ENCODE data around the gene SENP5.
"Not testable (repeated sequence)": the region's sequence is repeated elsewhere in the genome, so short reads cannot be mapped to it uniquely, and the experiment has no call there.

The SENP5 gene

DNA sequence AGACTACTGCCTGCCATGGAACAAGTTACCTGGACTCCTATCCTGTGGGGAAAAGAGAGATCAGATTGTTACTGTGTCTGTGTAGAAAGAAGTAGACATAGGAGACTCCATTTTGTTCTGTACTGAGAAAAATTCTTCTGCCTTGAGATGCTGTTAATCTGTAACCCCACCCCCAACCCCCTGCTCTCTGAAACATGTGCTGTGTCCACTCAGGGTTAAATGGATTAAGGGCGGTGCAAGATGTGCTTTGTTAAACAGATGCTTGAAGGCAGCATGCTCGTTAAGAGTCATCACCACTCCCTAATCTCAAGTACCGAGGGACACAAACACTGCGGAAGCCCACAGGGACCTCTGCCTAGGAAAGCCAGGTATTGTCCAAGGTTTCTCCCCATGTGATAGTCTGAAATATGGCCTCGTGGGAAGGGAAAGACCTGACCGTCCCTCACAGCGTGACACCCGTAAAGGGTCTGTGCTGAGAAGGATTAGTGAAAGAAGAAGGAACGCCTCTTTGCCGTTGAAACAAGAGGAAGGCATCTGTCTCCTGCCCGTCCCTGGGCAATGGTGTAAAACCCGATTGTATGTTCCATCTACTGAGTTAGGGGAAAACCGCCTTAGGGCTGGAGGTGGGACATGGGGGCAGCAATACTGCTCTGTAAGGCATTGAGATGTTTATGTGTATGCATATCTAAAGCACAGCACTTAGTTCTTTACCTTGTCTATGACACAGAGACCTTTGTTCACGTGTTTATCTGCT lies 76.5 kb downstream of the SENP5 start:
- Mint-ChIP-seq H3K4me1 (peaks cover 49% of the 10 kb centered on the region), H3K36me3 (ENCODE audit: low read depth) (peaks cover 35% of the 10 kb centered on the region)

DNA sequence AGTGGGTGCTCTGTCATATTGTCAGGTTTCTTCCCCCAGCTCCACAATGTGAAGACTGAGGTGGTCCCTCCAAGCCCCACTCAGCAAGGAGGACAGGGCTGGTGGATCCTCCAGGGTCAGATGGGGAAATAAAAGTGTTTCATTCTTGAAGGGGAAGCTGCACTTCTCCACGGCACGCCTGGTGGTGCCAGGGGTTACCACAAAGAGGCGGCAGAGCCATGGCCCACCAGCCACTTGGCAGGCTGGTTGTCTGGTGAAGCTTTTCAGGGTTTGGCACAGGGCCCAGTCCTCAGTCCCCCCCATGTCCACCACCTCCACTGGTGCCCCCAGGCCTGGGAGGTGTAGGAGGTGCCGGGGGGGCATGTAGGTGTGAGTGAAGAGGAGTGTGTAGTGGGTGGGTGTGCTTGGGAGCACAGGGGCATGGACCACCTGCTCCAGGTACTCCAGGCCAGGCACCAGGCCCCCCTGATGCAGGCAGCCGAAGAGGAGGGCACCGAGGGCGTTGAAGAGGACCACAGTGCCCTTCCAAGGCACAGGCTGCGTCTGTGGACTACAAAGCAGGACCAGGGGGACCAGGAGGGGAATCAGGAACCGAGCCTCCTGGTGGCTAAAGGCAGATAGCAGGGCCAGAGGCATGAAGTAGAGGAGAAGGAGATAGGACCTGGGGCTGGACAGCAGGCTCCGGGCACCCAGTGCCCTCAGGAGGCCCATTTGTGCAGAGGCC lies 79.6 kb downstream of the SENP5 start:
- no peak for DNase-seq
- Mint-ChIP-seq H3K27me3 (peaks cover 2% of the 10 kb centered on the region), H3K4me3 (no peak overlapping the region), H3K36me3 (ENCODE audit: low read depth) (peaks cover 13% of the 10 kb centered on the region), H3K27ac (no peak overlapping the region), H3K4me1 (peaks cover 22% of the 10 kb centered on the region), H3K9me3 (no peaks in the 10 kb centered on the region)
- no peak for ATAC-seq

More for the DNA sequence above, 76.5 kb downstream of the SENP5 start:
- DNase-seq, ATAC-seq, H3K27me3 Mint-ChIP-seq, H3K9me3 Mint-ChIP-seq: not testable (repeated sequence)
- Mint-ChIP-seq H3K4me3 (peak overlapping the region; percentile 100), H3K27ac (peak overlapping the region; percentile 92)

DNA sequence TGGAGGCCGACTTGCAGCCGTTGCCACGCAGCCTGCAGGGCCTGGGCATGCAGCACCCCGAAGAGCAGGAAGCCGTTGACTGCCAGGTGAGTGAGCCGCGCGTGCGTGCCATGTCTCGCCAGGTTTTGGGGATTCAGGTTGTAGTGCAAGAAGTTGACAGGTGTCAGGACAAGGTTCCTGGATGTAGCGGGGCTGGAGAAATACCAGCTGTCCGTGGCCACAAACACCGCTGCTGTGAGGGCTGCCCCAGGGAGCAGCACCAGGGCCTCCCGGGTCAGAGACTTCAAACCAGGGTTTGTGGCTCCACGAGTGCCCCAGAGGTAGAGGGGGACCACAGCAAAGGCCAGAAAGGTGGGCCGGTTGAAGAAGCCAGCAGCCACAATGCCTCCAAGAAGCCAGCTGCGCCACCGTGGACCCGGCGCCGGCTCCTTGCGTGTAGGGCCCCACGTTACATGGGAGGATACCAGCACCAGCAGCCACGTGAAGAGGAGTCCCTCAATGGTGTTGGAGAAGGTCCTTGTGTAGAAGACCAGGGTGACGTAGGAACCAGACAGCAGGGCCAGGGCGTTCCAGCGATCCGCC lies 80.2 kb downstream of the SENP5 start:
- no peak overlapping the region for H3K4me3 Mint-ChIP-seq
- peaks cover 20% of the 10 kb centered on the region for H3K4me1 Mint-ChIP-seq
- H3K36me3 Mint-ChIP-seq (ENCODE audit: low read depth): peaks cover 10% of the 10 kb centered on the region
- H3K27me3 Mint-ChIP-seq: no peaks in the 10 kb centered on the region
- H3K9me3 Mint-ChIP-seq: no peaks in the 10 kb centered on the region
- no peak for ATAC-seq
- no peak overlapping the region for H3K27ac Mint-ChIP-seq
- no peak for DNase-seq

GRCh38 chr3:196948442-196949284 lies 80.9 kb downstream of the SENP5 start:
- H3K9me3 Mint-ChIP-seq: no peaks in the 10 kb centered on the region
- no peak for ATAC-seq
- no peaks in the 10 kb centered on the region for H3K27me3 Mint-ChIP-seq
- no peak overlapping the region for H3K27ac Mint-ChIP-seq
- peaks cover 4% of the 10 kb centered on the region for H3K36me3 Mint-ChIP-seq (ENCODE audit: low read depth)
- no peak for DNase-seq
- H3K4me1 Mint-ChIP-seq: peaks cover 13% of the 10 kb centered on the region
- H3K4me3 Mint-ChIP-seq: no peak overlapping the region

- peaks cover 2% of the 10 kb centered on the region for H3K36me3 Mint-ChIP-seq (ENCODE audit: low read depth)
- no peak overlapping the region for H3K4me3 Mint-ChIP-seq
- no peak overlapping the region for H3K27ac Mint-ChIP-seq
- DNase-seq (no peak), ATAC-seq (no peak)
- H3K27me3 Mint-ChIP-seq: no peaks in the 10 kb centered on the region
- H3K4me1 Mint-ChIP-seq: peaks cover 7% of the 10 kb centered on the region
- H3K9me3 Mint-ChIP-seq: no peaks in the 10 kb centered on the region
Observed at GRCh38 chr3:196949285-196949619, 81.5 kb downstream of the SENP5 start.

GRCh38 chr3:196949750-196950149 lies 82.0 kb downstream of the SENP5 start:
- no peaks in the 10 kb centered on the region for H3K9me3 Mint-ChIP-seq
- ATAC-seq: no peak
- H3K4me3 Mint-ChIP-seq: no peak overlapping the region
- H3K27ac Mint-ChIP-seq: no peak overlapping the region
- no peak for DNase-seq
- H3K4me1 Mint-ChIP-seq: peaks cover 2% of the 10 kb centered on the region
- H3K27me3 Mint-ChIP-seq: no peaks in the 10 kb centered on the region
- H3K36me3 Mint-ChIP-seq (ENCODE audit: low read depth): peaks cover 2% of the 10 kb centered on the region

DNA sequence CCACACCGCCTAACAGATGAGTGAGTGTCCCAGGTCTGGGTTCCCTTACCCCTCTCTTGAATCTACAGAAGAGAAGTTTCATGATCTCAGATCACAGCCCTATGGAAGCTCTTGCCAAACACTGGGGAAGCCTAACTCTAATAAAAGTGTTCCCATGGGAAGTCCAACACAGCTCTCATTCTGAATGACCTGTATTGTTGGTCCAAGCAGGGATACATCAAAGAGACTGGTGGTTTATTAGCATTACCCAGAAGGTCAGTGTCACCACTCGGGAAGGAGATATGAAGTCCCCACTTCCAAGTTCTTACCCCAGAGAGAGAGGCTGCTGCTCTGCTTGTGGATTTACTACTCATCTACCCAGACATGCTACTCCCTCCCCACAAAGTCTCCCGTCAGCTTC lies 83.7 kb downstream of the SENP5 start:
- H3K4me1 Mint-ChIP-seq: no peaks in the 10 kb centered on the region
- DNase-seq (no peak), ATAC-seq (no peak)
- H3K27ac Mint-ChIP-seq: no peak overlapping the region
- H3K9me3 Mint-ChIP-seq: no peaks in the 10 kb centered on the region
- no peaks in the 10 kb centered on the region for H3K27me3 Mint-ChIP-seq
- H3K4me3 Mint-ChIP-seq: no peak overlapping the region
- no peaks in the 10 kb centered on the region for H3K36me3 Mint-ChIP-seq (ENCODE audit: low read depth)

DNA sequence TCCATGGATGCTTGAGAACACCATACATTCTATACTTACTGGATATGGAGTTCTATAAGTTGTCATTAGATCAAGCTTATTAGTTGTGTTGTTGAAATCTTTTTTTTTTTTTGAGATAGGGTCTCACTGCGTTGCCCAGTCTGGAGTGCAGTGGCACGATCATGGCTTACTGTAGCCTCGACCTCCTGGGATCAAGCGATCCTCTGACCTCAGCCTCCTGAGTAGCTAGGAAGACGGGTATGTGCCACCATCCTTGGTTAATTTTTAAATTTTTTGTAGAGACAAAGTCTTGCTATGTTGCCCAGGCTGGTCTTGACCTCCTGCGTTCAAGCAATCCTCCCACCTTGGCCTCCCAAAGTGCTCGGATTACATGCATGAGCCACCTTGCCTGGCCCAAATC lies 87.1 kb downstream of the SENP5 start:
- Mint-ChIP-seq H3K4me1 (no peaks in the 10 kb centered on the region), H3K27me3 (no peaks in the 10 kb centered on the region), H3K36me3 (ENCODE audit: low read depth) (no peaks in the 10 kb centered on the region), H3K27ac (no peak overlapping the region), H3K9me3 (no peaks in the 10 kb centered on the region), H3K4me3 (no peak overlapping the region)
- ATAC-seq: no peak
- no peak for DNase-seq

- H3K4me3 Mint-ChIP-seq: no peak overlapping the region
- peaks cover 3% of the 10 kb centered on the region for H3K4me1 Mint-ChIP-seq
- H3K36me3 Mint-ChIP-seq (ENCODE audit: low read depth): no peaks in the 10 kb centered on the region
- H3K27me3 Mint-ChIP-seq: peaks cover 4% of the 10 kb centered on the region
- ATAC-seq (no peak), DNase-seq (no peak)
- H3K27ac Mint-ChIP-seq: no peak overlapping the region
- H3K9me3 Mint-ChIP-seq: peaks cover 4% of the 10 kb centered on the region
Observed at GRCh38 chr3:196962108-196962929, 94.6 kb downstream of the SENP5 start.

GRCh38 chr3:196962930-196963630 lies 95.4 kb downstream of the SENP5 start:
- Mint-ChIP-seq H3K4me1 (peaks cover 8% of the 10 kb centered on the region), H3K27ac (no peak overlapping the region), H3K36me3 (ENCODE audit: low read depth) (no peaks in the 10 kb centered on the region), H3K4me3 (no peak overlapping the region), H3K9me3 (peaks cover 4% of the 10 kb centered on the region), H3K27me3 (peaks cover 11% of the 10 kb centered on the region)
- ATAC-seq (no peak), DNase-seq (no peak)

DNA sequence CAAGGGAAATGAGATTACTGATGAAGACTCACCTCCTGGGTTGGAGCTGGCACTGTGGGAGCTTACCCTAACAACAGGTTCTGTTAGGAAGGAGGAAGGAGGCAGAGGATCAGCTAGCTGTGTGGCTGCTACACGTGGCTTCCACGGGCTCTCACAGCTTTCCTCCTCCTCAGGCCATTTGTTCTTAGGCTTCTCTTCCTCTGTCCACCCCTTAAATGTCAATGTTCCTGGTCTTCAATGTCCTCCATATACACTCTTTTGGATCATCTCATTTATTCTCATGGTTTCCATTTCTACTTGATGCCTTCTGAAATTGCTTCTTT lies 95.9 kb downstream of the SENP5 start:
- peaks cover 10% of the 10 kb centered on the region for H3K4me1 Mint-ChIP-seq
- H3K27me3 Mint-ChIP-seq: peaks cover 13% of the 10 kb centered on the region
- peaks cover 4% of the 10 kb centered on the region for H3K9me3 Mint-ChIP-seq
- DNase-seq (no peak), ATAC-seq (no peak)
- no peak overlapping the region for H3K4me3 Mint-ChIP-seq
- no peaks in the 10 kb centered on the region for H3K36me3 Mint-ChIP-seq (ENCODE audit: low read depth)
- H3K27ac Mint-ChIP-seq: no peak overlapping the region

GRCh38 chr3:196965112-196965803 lies 97.5 kb downstream of the SENP5 start:
- ATAC-seq (no peak), DNase-seq (no peak)
- Mint-ChIP-seq H3K4me1 (peaks cover 11% of the 10 kb centered on the region), H3K36me3 (ENCODE audit: low read depth) (no peaks in the 10 kb centered on the region), H3K4me3 (no peak overlapping the region), H3K27ac (no peak overlapping the region), H3K9me3 (peaks cover 4% of the 10 kb centered on the region), H3K27me3 (peaks cover 13% of the 10 kb centered on the region)

- ATAC-seq: no peak
- no peak for DNase-seq
- peaks cover 14% of the 10 kb centered on the region for H3K4me1 Mint-ChIP-seq
- H3K27me3 Mint-ChIP-seq: peaks cover 18% of the 10 kb centered on the region
- no peaks in the 10 kb centered on the region for H3K36me3 Mint-ChIP-seq (ENCODE audit: low read depth)
- H3K4me3 Mint-ChIP-seq: no peak overlapping the region
- peaks cover 4% of the 10 kb centered on the region for H3K9me3 Mint-ChIP-seq
- no peak overlapping the region for H3K27ac Mint-ChIP-seq
Observed at GRCh38 chr3:196965804-196966173, 98.1 kb downstream of the SENP5 start.

Measured in activated naive CD8-positive, alpha-beta T cell treated with anti-CD3 and anti-CD28 coated beads, Interleukin-2, amount 50 U/mL, for 24 hours (primary cell).